ENCODE results near the gene WNT3A. TPM values are rescaled to one million over a fixed set of nuclear protein-coding genes. Genes with fewer than 3 reads are reported as not detected.

WNT3A gene
- total RNA-seq, 1 donor from 2014 or later = not detected

DNA sequence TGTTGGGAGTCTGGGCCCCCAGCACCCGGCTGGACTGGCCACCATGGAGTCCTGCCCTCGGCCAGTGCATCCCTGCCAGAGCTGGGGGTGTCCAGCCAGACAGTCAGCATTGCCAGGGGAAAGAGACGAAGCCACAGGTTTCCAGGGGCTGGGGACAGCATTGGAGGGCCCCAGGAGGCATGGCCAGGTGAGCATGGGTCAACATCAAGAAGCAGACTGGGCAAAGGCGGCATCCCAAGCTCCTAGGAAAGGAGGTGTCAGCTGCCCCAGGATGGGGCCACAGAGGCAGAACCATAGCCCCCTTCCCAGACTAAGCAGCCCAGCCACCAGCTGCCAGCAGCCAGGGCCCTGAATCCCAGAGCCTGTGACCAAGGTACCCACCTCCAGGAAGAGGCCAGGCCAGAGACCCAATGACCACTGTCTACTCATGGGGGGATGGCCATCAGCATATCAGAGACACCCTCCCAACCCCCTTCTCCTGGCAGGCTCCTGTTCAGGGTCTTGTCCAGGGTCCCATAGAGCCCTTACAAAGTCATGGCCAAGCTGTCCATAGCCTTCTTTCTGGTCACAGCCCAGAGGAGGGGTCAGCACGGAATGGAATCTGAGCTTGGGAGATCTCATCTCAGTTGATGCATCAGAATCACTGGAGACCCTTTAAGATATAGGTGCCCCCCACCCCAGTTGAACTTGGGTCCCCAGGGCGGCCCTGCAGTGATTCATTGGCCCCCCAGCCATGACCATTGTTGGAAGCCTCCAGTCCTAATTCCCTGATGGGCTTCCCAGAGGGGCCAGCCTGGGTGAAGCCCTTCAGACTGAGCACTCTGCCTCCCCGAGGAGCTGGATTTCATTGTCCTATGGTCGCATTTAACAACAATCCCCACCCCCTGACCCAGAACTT, 32.5 kb downstream of the WNT3A start:
- no peak for TF ChIP-seq POLR2AphosphoS5 (IDR thresholded peaks at IDR 0.05; ENCODE audit: insufficient read depth in 1 of 2, low read depth in 1 of 2)
- TF ChIP-seq, protein P1, sequence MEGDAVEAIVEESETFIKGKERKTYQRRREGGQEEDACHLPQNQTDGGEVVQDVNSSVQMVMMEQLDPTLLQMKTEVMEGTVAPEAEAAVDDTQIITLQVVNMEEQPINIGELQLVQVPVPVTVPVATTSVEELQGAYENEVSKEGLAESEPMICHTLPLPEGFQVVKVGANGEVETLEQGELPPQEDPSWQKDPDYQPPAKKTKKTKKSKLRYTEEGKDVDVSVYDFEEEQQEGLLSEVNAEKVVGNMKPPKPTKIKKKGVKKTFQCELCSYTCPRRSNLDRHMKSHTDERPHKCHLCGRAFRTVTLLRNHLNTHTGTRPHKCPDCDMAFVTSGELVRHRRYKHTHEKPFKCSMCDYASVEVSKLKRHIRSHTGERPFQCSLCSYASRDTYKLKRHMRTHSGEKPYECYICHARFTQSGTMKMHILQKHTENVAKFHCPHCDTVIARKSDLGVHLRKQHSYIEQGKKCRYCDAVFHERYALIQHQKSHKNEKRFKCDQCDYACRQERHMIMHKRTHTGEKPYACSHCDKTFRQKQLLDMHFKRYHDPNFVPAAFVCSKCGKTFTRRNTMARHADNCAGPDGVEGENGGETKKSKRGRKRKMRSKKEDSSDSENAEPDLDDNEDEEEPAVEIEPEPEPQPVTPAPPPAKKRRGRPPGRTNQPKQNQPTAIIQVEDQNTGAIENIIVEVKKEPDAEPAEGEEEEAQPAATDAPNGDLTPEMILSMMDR (IDR thresholded peaks at IDR 0.05) = no peak
- H3K27me3 ChIP-seq = no peaks in the 10 kb centered on the region
- H3K27ac ChIP-seq = no peak overlapping the region
- H3K4me3 ChIP-seq = no peak overlapping the region
- DNase-seq (ENCODE audit: extremely low spot score in 2 of 2) = no peak
- peaks cover 5% of the 10 kb centered on the region for H3K4me1 ChIP-seq
- intact Hi-C loops (cut with DNase I) = no loop called here
- H3K36me3 ChIP-seq = no peaks in the 10 kb centered on the region
- H3K9me3 ChIP-seq = no peaks in the 10 kb centered on the region

DNA sequence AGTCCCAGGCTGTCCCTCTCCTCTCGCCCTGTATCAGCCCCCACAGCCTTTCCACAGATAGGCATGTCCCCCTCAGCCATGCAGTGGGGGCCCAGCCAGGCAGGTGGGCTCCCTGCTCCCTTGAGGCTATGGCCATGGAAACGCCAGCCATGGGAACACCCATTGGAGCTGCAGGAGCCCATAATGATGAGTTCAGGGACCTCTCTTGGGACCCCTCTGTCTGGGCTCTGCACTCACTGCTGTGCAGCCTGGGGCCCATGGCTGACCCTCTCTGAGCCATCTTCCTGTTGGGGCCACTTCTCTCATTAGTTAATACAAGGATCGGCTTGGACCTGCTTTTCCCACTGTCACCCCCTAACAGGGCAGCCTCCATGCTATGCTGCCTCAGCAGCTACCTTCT, 33.2 kb downstream of the WNT3A start:
- Histone ChIP-seq H3K27ac (no peak overlapping the region), H3K36me3 (no peaks in the 10 kb centered on the region), H3K4me3 (no peak overlapping the region), H3K9me3 (no peaks in the 10 kb centered on the region), H3K4me1 (peaks cover 5% of the 10 kb centered on the region), H3K27me3 (no peaks in the 10 kb centered on the region)
- no peak for DNase-seq (ENCODE audit: extremely low spot score in 2 of 2)
- intact Hi-C loops (cut with DNase I) = no loop called here
- TF ChIP-seq, protein P1 (IDR thresholded peaks at IDR 0.05) = no peak
- TF ChIP-seq POLR2AphosphoS5 (IDR thresholded peaks at IDR 0.05; ENCODE audit: insufficient read depth in 1 of 2, low read depth in 1 of 2) (no peak), POLR2A (IDR thresholded peaks at IDR 0.05) (no peak)

DNA sequence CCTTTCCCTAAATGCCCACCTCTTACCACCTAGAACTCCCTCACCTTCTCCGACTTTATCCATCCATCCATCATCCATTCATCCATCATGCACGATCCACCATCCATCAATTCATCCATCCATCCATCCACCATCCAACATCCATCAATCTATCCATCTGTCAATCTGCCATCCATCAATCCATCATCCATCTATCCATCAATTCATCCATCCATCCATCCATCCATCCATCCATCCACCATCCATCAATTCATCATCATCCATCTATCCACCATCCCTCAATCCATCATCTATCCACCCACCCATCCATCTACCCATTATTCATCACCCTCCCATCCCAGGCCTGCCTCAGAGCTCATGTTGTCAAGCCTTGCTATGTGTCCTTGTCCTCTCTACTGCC, 34.5 kb downstream of the WNT3A start:
- no peak overlapping the region for H3K27ac ChIP-seq
- H3K27me3 ChIP-seq = no peaks in the 10 kb centered on the region
- H3K9me3 ChIP-seq = no peaks in the 10 kb centered on the region
- peaks cover 5% of the 10 kb centered on the region for H3K4me1 ChIP-seq
- H3K36me3 ChIP-seq = no peaks in the 10 kb centered on the region
- DNase-seq (ENCODE audit: extremely low spot score in 2 of 2) = no peak
- TF ChIP-seq POLR2AphosphoS5 (IDR thresholded peaks at IDR 0.05; ENCODE audit: insufficient read depth in 1 of 2, low read depth in 1 of 2) = no peak
- TF ChIP-seq, protein P1 (IDR thresholded peaks at IDR 0.05) = no peak
- no peak for TF ChIP-seq POLR2A (IDR thresholded peaks at IDR 0.05)
- intact Hi-C loops (cut with DNase I) = no loop called here
- no peak overlapping the region for H3K4me3 ChIP-seq

DNA sequence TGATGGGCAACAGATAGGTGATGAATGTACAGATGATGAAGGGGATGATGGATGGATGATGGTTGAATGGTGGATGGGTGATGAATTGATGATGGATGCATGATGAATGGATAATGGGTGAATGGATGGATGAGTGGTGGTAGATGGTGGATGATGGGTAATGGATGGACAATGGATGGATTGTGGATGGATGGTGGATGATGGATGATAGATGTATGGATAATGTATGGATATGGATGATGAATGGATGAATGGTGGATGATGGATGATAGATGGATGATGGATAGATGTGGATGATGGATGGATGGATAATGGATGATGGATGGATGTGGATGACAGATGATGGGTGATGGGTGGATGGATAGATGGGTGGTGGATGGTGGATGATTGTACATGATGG, 35.7 kb downstream of the WNT3A start:
- Histone ChIP-seq H3K27me3 (no peaks in the 10 kb centered on the region), H3K36me3 (no peaks in the 10 kb centered on the region), H3K9me3 (no peaks in the 10 kb centered on the region), H3K4me3 (no peak overlapping the region), H3K4me1 (peaks cover 3% of the 10 kb centered on the region), H3K27ac (no peak overlapping the region)
- TF ChIP-seq POLR2A (IDR thresholded peaks at IDR 0.05) = no peak
- TF ChIP-seq, protein P1 (IDR thresholded peaks at IDR 0.05) = no peak
- no peak for TF ChIP-seq POLR2AphosphoS5 (IDR thresholded peaks at IDR 0.05; ENCODE audit: insufficient read depth in 1 of 2, low read depth in 1 of 2)
- DNase-seq (ENCODE audit: extremely low spot score in 2 of 2) = no peak
- intact Hi-C loops (cut with DNase I) = no loop called here

DNA sequence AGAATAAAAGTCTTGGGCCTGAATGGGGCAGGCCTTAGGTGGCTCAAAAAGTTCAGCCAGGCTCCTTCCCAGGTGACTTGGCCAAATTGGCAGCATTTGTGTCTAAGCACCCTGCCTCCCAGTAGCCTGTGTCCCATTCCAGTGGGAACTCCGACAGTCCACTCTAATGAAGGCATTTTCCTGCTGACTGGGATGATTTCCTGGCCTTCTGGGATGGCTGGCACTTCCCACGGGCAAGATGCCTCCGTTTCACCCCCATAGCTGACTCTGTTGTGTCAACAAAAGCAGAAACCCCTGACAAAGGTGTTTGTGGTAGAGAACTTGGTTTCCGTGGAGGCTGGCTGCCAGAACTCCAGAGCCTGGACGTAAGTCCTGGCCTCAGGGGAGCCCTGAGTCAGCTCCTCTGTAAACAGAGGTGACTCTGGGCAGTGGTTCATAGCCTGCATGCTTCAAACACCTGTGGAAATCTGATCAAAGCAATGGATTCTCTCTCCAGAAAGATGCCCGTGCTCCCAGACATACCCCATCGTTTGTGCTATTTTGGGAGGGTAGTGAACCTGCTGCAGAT, 36.6 kb downstream of the WNT3A start:
- H3K27ac ChIP-seq = no peak overlapping the region
- no peak overlapping the region for H3K4me3 ChIP-seq
- no peaks in the 10 kb centered on the region for H3K4me1 ChIP-seq
- no peaks in the 10 kb centered on the region for H3K27me3 ChIP-seq
- no peaks in the 10 kb centered on the region for H3K9me3 ChIP-seq
- DNase-seq (ENCODE audit: extremely low spot score in 2 of 2) = no peak
- intact Hi-C loops (cut with DNase I) = no loop called here
- H3K36me3 ChIP-seq = no peaks in the 10 kb centered on the region
- TF ChIP-seq POLR2A (IDR thresholded peaks at IDR 0.05) = no peak
- TF ChIP-seq, protein P1 (IDR thresholded peaks at IDR 0.05) = no peak
- TF ChIP-seq POLR2AphosphoS5 (IDR thresholded peaks at IDR 0.05; ENCODE audit: insufficient read depth in 1 of 2, low read depth in 1 of 2) = no peak

All from vagina (tissue), 2 donors.